RWPE2 (cell line): Measurements from ENCODE around the gene TRIM32.

ENCODE experiments used
- ATAC-seq: fragments of 200-7000 bp; cut with Tn5 transposase; 3 replicates; pipeline ENCODE4 v1.9.1; 2021; ENCODE audit warnings: low read depth
- DNase-seq: peaks from one replicate; pipeline ENCODE4 v3.0.0-alpha.2; 2020; ENCODE audit warnings: low spot score
- H3K27ac ChIP-seq: fragments of 450-650 bp; 2 replicates; pipeline ENCODE4 v1.5.1; 2017; ENCODE audit warnings: mild to moderate bottlenecking; ENCODE audit not compliant: poor library complexity, severe bottlenecking
- H3K27me3 ChIP-seq: fragments of 250-450 bp; sonication (Bioruptor Pico); 2 replicates; pipeline ENCODE4 v1.5.1; 2021; ENCODE audit warnings: mild to moderate bottlenecking, moderate library complexity; ENCODE audit not compliant: insufficient read depth, poor library complexity, severe bottlenecking
- H3K36me3 ChIP-seq: fragments of 250-450 bp; sonication (Bioruptor Pico); 2 replicates; pipeline ENCODE4 v1.5.1; 2020; ENCODE audit warnings: low read depth, mild to moderate bottlenecking, moderate library complexity
- H3K4me1 ChIP-seq: fragments of 250-450 bp; sonication (Bioruptor Pico); 2 replicates; pipeline ENCODE4 v1.5.1; 2021; ENCODE audit warnings: mild to moderate bottlenecking, moderate library complexity; ENCODE audit not compliant: insufficient read depth, poor library complexity, severe bottlenecking
- H3K4me3 ChIP-seq: fragments of 250-450 bp; sonication (Bioruptor Pico); 2 replicates; pipeline ENCODE4 v1.5.1; 2021; ENCODE audit warnings: mild to moderate bottlenecking, moderate library complexity; ENCODE audit not compliant: severe bottlenecking
- H3K9me3 ChIP-seq: fragments of 250-450 bp; sonication (Bioruptor Pico); 2 replicates; pipeline ENCODE4 v1.5.1; 2021; ENCODE audit warnings: mild to moderate bottlenecking, moderate library complexity; ENCODE audit not compliant: severe bottlenecking
- CTCF ChIP-seq: fragments of 450-650 bp; IDR thresholded peaks from one replicate; pipeline ENCODE4 v1.5.1; 2017; ENCODE audit warnings: mild to moderate bottlenecking, moderate library complexity; ENCODE audit not compliant: poor library complexity, severe bottlenecking

The TRIM32 gene

GRCh38 chr9:116662646-116663310, 24.3 kb upstream of the TRIM32 start:
- no peaks in the 10 kb centered on the region for H3K9me3 ChIP-seq
- no peak for TF ChIP-seq CTCF
- H3K4me3 ChIP-seq, result no peak overlapping the region
- DNase-seq, result no peak
- ATAC-seq, result no peak
- no peaks in the 10 kb centered on the region for H3K27me3 ChIP-seq
- no peaks in the 10 kb centered on the region for H3K36me3 ChIP-seq
- H3K4me1 ChIP-seq, result peaks cover 5% of the 10 kb centered on the region
- H3K27ac ChIP-seq, result no peak overlapping the region

- no peaks in the 10 kb centered on the region for H3K36me3 ChIP-seq
- no peaks in the 10 kb centered on the region for H3K27me3 ChIP-seq
- H3K4me3 ChIP-seq, result no peak overlapping the region
- H3K27ac ChIP-seq, result no peak overlapping the region
- H3K9me3 ChIP-seq, result no peaks in the 10 kb centered on the region
- TF ChIP-seq CTCF, result no peak
- DNase-seq (no peak), ATAC-seq (no peak)
- peaks cover 5% of the 10 kb centered on the region for H3K4me1 ChIP-seq
Observed at GRCh38 chr9:116663581-116663980, 23.5 kb upstream of the TRIM32 start.

- Histone ChIP-seq H3K36me3 (no peaks in the 10 kb centered on the region), H3K27ac (no peak overlapping the region), H3K4me3 (no peak overlapping the region), H3K4me1 (no peaks in the 10 kb centered on the region), H3K9me3 (peaks cover 2% of the 10 kb centered on the region), H3K27me3 (no peaks in the 10 kb centered on the region)
- ATAC-seq (no peak), DNase-seq (no peak)
- TF ChIP-seq CTCF, result no peak
Observed at GRCh38 chr9:116668970-116669695, 18.0 kb upstream of the TRIM32 start.

GRCh38 chr9:116671605-116672004, 15.5 kb upstream of the TRIM32 start:
- Histone ChIP-seq H3K27ac (no peak overlapping the region), H3K9me3 (peaks cover 2% of the 10 kb centered on the region)
- ATAC-seq, result no peak

More at GRCh38 chr9:116671605-116672004, 15.5 kb upstream of the TRIM32 start:
- H3K27me3 ChIP-seq, result no peaks in the 10 kb centered on the region
- no peaks in the 10 kb centered on the region for H3K36me3 ChIP-seq
- TF ChIP-seq CTCF, result no peak
- DNase-seq, result no peak
- H3K4me1 ChIP-seq, result no peaks in the 10 kb centered on the region
- no peak overlapping the region for H3K4me3 ChIP-seq
